Omental fat pad (tissue), 4 donors: ENCODE data around the gene RPRML. TPM values are rescaled to one million over a fixed set of nuclear protein-coding genes. Genes with fewer than 3 reads are reported as not detected.
A peak's percentile ranks its signal among the peaks of the same experiment; 100 is the strongest.
"Not testable (repeated sequence)": the region's sequence is repeated elsewhere in the genome, so short reads cannot be mapped to it uniquely, and the experiment has no call there.

ENCODE experiments used
- ATAC-seq: fragments of 150-250 bp; one replicate; pipeline ENCODE4 v1.9.1; 2016; ENCODE audit warnings: mild to moderate bottlenecking, moderate library complexity; ENCODE audit not compliant: low FRiP score
- DNase-seq: peaks from one replicate; pipeline ENCODE4 v3.0.0-alpha.2; 2019; ENCODE audit warnings: low spot score
- total RNA-seq, 4 donors: library from RNA; depleted of rRNA; stranded (reverse); fragments of >200 nt; gene quantifications; one replicate each; pipeline ENCODE4 v1.1.0, GENCODE V29; 2016
- TF ChIP-seq, protein P1 (sequence below), 3 donors: fragments of 450-650 bp; IDR thresholded peaks; one replicate each; pipeline ENCODE4 v1.5.1; 2016 to 2017; ENCODE audit warnings: antibody characterized with exemption in 3 of 3, mild to moderate bottlenecking in 3 of 3, moderate library complexity in 2 of 3

The RPRML gene
- not detected for total RNA-seq

DNA sequence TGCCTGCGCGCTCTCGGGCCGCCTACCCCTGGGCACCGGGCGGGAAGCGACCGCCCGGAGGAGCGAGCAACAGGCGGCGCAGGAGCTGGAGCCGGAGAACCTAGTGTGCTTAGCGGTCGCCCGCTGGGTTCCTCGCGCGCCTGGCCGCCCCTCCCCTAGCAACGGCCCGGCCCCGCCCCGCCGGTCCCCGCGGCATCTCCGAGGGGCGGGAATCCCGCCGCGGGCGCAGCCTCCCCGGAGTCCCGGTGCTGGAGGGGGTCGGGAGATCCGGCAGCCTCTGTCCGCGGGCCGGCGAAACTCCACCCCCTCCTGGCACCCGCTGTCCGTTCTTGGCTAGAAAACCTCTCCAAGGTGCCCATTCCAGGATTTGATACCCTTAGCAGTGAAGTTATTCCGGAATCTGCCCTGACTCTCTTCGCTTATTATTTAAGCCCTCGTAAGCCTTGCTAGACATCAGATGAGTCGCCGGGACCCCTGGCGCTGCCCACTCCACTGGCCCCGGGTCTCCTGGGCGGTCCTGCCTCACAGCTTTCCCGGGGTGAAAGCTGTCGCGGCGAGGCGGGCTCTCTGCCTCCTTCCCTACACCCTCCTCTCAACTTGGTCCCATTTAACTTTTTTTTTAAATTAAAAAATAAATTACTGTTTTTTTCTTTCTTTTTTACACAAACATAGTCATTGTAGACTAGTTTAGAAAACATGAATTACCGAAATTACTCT lies at the start of gene RPRML:
Gene RPRML (minus strand): TSS at position 107 of the 717 bp plus-strand sequence. CDS start 246 bp downstream, outside the sequence.
- ATAC-seq (peak; percentile 61), DNase-seq (no peak)
- TF ChIP-seq, protein P1, sequence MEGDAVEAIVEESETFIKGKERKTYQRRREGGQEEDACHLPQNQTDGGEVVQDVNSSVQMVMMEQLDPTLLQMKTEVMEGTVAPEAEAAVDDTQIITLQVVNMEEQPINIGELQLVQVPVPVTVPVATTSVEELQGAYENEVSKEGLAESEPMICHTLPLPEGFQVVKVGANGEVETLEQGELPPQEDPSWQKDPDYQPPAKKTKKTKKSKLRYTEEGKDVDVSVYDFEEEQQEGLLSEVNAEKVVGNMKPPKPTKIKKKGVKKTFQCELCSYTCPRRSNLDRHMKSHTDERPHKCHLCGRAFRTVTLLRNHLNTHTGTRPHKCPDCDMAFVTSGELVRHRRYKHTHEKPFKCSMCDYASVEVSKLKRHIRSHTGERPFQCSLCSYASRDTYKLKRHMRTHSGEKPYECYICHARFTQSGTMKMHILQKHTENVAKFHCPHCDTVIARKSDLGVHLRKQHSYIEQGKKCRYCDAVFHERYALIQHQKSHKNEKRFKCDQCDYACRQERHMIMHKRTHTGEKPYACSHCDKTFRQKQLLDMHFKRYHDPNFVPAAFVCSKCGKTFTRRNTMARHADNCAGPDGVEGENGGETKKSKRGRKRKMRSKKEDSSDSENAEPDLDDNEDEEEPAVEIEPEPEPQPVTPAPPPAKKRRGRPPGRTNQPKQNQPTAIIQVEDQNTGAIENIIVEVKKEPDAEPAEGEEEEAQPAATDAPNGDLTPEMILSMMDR (IDR thresholded peaks at IDR 0.05), result no peak

DNA sequence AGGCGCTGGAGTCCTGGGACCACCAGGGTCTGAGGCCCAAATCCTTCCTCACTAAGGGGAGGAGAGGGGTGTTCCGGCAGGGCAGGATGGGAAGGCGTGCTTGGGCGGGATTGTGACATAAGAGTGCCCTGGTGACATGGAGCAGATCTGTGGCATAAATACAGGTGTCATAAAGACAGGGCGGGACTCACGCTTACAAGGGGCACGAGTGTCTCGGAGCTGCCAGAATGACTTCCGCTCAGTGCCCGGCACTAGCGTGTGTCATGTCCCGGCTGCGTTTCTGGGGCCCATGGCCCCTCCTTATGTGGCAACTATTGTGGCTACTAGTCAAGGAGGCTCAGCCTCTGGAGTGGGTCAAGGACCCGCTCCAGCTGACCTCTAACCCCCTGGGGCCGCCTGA lies 37.9 kb upstream of the RPRML start:
- not testable (repeated sequence) for DNase-seq, ATAC-seq

DNA sequence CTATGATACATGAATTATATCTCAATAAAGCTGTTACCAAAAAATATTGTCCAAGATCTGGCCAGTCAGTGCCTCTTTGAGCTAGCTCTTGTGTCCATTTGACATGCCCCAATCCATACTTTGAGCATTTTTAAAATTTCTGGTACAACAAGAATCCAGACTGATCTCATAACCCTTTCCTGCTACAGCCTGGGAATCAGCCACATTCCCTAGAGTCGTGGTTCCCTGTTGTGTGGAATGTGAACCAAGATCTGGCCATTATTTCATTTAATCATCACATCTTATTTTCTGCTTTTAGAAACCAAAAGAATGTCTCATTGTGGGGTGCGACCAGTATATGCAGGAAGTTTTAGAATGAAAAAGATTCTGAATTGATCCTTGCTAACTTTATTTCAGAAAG lies 34.3 kb upstream of the RPRML start:
- TF ChIP-seq, protein P1 (IDR thresholded peaks at IDR 0.05), result no peak
- no peak for ATAC-seq
- DNase-seq, result no peak

DNA sequence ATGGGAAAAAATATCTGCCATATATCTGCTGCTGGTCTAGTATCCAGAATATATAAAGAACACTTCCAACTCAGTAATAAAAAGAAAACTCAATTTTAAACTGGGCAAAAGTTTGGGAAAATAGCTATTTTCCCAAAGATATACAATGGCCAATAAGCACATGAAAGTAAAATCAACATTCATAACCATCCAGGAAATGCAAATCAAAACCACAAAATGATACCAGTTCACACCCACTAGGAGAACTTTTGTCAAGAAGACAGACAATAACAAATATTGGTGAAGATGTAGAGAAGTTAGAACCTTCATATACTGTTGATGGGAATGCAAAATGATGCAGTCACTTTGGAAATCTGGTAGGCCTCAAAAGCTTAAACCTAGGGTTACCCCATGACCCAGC lies 33.4 kb upstream of the RPRML start:
- no peak for DNase-seq
- TF ChIP-seq, protein P1 (IDR thresholded peaks at IDR 0.05), result no peak
- no peak for ATAC-seq

DNA sequence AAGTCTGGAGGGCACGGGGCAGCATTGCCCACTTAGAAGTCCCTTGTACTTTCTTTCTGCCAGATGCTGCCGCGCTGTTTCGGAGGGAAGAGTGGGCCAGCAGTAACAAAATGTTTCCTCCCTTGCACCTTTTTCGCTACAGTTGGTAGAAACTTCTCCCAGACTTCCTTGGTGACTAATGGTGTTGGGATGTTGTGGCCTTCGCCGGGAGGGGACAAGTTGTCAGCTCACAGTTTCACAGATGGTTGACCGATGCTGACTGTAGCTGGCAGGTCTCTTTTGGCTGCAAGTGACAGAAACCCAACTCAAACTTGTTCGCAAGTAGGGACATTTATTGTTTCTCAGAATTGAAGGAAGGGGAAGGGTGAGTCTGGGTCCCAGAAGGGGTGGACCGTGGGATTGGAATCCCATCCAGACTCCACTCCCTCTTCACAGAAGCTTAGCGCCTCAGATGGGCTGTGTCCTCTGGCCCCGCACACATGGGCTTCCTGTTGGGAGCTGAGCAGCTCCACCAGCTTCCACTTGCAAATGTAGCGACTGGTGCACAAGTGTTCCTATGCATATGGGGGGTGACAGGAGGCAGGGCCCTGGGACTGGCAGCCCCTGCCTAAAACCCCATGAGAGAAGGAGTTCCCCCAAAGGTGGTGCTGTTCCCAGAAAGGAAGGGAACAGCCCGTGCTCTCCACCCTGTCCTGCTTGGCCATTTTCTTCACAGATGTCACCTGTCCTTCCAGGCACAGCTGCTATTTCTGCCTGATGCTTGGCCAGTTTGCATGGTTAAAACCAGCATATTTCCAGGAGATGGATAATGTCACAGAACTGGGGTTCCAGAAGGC lies 30.9 kb upstream of the RPRML start:
- TF ChIP-seq, protein P1 (IDR thresholded peaks at IDR 0.05), result no peak
- DNase-seq, result no peak
- ATAC-seq, result no peak

DNA sequence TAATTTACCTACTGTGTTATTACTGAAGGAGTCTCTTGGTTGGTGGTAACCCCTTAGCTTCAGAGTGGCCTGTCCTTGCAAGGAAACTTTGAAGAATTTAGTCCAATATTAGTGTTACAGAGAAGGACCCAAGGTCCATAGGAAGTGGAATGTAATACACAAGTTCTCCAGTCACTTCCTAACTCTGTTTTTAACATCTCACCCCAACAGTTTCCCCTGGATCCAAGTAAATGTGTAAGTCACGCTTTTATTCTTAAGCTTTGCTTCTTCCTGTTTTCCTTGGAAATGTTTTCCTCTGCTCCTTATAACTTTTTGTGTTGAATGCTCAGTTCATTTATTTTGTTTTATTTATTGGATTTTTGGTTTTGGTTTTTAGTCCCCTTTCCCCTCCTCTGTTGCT lies 25.9 kb upstream of the RPRML start:
- TF ChIP-seq, protein P1 (IDR thresholded peaks at IDR 0.05), result no peak
- ATAC-seq, result no peak
- DNase-seq, result no peak

DNA sequence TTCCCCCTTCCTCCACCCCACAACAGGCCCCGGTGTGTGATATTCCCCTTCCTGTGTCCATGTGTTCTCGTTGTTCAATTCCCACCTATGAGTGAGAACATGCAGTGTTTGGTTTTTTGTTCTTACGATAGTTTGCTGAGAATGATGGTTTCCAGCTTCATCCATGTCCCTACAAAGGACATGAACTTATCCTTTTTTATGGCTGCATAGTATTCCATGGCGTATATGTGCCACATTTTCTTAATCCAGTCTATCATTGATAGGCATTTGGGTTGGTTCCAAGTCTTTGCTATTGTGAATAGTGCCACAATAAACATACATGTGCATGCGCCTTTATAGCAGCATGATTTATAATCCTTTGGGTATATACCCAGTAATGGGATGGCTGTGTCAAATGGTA lies 24.8 kb upstream of the RPRML start:
- not testable (repeated sequence) for DNase-seq, ATAC-seq
